Measurements from ENCODE around the gene HAGH.

The HAGH gene

DNA sequence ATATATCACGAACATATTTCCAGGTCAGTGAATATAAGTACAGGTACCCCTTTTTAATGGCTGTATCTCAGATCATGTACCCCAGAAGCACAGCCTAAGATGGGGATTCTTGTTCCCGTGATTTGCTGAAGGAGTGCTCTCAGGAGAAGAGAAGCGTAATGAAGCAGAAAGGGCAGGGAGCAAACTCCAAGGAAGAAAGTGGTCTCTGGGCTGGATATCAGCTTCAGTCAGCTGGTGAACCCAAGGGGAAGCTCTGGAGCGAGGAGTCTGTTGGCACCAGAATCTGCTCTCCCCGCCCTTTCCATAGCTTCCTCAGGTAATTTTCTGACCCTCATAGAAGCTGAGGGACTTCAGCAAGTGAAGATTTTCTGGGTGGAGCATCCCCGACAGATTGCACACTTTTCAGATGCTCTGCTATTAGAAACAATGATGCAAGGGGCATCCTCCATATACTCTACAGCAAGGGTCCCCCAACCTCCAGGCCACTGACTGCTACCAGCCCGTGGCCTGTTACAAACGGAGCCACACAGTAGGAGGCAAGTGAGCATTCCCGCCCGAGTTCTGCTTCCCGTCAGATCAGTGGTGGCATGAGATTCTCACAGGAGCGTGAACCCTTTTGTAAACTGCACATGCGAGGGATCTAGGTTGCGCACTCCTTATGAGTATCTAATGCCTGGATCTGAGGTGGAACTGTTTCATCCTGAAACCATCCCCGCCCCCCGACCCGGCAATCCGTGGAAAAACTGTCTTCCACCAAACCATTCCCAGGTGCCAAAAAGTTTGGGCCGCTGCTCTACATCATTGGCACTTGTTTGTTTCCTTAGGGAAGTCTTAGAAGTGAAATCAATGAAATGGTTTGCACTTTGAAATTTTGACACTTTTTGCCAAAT, 4.8 kb upstream of the HAGH start:
- DNase-seq (ENCODE audit: low spot score) = no peak

DNA sequence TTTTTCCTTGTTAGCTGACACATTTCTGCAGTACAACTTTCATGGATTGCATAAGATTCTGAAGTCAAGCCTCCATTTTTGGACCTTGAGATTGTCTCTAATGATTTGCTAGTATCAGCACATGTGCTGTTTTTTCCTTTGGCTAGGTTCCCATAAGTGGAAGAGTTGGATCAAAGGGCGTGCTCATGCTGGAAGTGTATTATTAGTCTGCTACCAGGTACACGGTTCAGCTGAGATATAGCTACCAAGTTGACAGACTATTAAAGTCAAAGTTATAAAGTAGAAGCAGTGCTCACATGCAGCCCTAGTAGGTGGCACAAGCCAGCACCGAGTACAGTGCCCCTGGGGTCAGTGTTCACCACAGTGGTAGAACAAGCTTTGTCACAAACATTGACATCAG, 3.6 kb upstream of the HAGH start:
- DNase-seq (ENCODE audit: low spot score) = no peak

- no peak for DNase-seq (ENCODE audit: low spot score)
Observed at GRCh38 chr16:1828645-1829410, 2.2 kb upstream of the HAGH start.

- peak; percentile 48 for DNase-seq (ENCODE audit: low spot score)
Observed at GRCh38 chr16:1825864-1826690, 548 bp downstream of the HAGH start.

- DNase-seq (ENCODE audit: low spot score) = no peak
Observed at GRCh38 chr16:1825381-1825863, 1.2 kb downstream of the HAGH start.

DNA sequence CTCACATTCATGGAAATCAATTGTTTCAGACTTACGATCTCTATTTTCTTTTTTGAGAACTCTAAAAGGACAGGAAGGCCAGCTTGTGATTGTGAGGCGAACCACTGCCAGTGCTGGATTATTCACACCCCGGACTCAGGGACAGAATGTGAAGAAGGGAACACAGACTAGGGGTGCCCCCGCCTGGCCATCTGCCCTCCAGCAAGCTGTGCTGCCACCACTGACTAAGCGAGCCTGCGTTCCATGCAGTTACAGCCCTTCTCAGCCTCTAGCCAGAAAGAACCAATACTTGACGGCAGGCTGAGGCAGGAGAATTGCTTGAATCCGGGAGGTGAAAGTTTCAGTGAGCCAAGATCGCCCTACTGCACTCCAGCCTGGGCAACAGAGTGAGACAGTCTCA, 2.8 kb downstream of the HAGH start:
- DNase-seq (ENCODE audit: low spot score) = no peak

DNA sequence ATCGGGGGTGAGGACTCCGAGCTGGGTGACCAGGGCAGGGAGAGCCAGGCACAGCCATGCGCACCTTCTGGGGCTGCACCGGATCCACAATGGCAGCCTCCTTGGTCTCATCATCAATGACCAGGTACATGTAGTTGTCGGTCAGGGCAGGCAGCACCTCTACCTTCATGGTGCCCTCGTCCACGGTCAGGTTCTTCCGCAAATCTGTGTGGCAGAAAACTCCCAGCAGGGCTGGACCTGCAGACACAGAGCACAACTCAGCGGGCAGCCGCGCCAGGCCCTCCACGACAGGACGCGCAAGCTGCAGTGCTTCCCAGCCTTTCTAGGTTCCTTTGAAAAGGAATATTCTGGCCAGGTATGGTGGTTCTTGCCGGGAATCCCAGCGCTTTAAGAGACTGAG, 3.8 kb downstream of the HAGH start:
- DNase-seq (ENCODE audit: low spot score) = no peak

GRCh38 chr16:1821861-1822611, 4.6 kb downstream of the HAGH start:
- no peak for DNase-seq (ENCODE audit: low spot score)

DNA sequence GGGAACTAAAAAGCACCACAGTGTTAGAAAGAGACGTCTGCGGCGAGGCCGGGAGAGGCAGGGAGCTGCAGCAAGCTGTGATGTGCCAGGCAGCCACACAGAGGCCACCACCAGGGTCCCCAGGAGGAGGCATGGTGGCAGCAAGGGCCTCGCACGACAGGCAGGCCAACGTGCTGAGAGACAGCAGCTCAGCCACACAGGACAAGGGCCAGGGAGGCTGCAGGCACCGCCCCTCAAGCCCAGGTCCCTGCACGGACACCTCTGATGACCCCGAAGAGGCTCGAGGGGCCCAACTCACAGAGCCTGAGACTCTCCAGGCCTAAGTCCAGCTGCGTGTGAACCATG, 5.7 kb downstream of the HAGH start:
- no peak for DNase-seq (ENCODE audit: low spot score)

DNA sequence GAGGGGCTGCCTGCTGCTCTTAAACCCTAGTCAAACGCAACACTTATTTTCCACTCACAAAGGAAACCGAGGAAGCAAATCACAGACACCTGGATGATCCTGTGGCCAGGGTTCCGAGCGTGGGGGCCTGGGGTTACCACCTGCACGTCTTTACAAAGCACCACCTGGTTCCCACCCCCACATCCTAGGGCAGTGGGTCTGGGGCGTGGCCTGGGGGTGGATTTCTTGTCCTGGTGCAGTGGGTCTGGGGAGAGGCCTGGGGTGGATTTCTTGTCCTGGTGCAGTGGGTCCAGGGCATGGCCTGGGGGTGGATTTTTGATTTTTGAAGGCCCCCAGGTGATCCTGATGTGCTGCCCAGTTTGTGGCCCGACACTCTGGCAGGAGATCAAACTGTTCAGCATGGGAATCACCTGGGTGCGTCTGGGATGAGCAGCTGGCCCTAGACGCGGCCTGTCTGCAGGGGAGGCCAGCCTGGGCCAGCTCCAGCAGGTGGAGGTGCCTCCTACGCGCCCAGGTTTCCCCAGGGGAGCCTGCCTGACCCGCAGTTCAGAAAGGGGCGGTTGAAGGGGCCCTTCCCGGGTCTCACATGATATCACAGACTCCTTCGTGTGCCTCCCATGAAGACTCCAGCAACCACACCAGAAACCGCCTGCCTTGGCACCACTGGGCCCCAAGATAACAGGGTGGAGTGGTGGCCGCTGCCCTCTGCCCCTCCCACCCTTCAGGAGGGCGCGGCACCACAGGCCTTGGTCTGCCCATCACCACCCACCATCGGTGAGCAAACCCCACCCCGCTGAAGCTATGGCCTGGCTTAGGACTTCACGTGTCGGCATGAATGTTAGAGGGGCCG, 6.3 kb downstream of the HAGH start:
- no peak for DNase-seq (ENCODE audit: low spot score)

DNA sequence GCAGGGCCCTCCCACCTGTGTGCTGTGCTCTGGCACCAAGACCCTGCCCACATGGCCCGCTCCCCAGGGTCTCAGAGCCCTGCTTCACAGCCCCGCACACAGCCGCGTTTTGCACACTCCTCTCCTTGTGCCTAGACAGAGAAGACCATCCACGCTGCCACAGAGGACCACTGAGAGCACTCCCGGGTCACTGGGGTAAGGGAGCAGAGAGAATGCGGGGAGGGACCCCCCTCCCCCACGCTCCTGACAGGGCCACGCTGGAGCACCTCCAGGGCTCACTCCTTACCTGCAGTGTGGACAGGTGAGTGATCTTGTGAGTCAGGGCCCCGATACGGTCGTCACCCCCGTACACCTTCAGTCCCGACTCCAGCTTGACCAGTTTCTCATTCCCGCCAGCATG, 7.0 kb downstream of the HAGH start:
- DNase-seq (ENCODE audit: low spot score) = no peak

DNA sequence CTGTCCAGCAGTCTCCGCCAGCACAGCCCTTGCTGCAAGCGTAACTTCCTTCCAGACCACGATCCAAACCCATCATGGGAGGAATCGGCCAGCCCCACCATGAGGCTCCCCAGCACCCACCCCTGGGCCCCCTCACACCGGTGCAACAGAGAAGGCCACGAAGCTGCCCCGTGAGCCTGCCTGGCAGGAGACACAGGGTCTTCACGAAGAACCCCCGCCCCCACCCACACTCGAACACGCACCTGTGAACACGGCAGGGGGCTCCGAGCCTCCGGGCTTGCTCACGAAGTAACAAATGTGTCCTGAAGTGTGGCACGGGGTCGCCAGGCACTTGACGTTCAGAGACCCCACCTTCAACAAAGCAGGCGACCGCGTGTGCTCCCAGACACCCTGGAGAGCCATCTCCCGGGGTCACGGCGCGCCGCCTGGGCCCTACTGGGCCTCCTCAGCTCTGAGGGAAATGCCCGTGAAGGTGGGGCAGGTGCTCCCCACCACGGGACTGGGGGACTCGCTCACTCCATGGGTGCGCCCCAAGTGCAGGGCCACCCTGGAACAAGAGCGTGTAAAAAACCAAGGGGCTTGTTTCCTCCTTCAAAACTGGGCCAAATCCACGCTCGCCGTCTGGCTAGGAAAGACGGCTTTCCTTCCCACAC, 7.6 kb downstream of the HAGH start:
- no peak for DNase-seq (ENCODE audit: low spot score)

- no peak for DNase-seq (ENCODE audit: low spot score)
Observed at GRCh38 chr16:1818204-1818872, 8.3 kb downstream of the HAGH start.

DNA sequence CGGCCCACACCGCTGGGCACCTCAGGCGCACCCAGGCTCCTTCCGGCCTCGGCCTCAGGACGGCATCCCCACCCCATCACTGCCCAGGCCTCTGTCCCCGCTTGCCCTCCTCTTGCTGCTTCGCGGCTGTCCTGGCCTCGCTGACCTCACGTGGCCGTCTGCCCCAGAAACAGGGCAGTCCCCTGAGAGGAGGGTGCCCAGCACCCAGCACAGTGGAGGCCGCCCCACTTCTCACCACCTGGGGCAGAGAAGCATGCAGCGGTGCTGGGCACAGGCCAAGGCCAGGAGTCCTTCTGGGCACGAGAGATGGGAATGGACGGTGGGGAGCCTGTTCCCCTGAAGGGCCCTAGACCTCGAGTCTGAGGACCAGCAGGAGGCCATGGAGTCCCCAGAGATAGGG, 8.9 kb downstream of the HAGH start:
- DNase-seq (ENCODE audit: low spot score) = no peak

GRCh38 chr16:1817276-1817589, 9.4 kb downstream of the HAGH start:
- no peak for DNase-seq (ENCODE audit: low spot score)

DNA sequence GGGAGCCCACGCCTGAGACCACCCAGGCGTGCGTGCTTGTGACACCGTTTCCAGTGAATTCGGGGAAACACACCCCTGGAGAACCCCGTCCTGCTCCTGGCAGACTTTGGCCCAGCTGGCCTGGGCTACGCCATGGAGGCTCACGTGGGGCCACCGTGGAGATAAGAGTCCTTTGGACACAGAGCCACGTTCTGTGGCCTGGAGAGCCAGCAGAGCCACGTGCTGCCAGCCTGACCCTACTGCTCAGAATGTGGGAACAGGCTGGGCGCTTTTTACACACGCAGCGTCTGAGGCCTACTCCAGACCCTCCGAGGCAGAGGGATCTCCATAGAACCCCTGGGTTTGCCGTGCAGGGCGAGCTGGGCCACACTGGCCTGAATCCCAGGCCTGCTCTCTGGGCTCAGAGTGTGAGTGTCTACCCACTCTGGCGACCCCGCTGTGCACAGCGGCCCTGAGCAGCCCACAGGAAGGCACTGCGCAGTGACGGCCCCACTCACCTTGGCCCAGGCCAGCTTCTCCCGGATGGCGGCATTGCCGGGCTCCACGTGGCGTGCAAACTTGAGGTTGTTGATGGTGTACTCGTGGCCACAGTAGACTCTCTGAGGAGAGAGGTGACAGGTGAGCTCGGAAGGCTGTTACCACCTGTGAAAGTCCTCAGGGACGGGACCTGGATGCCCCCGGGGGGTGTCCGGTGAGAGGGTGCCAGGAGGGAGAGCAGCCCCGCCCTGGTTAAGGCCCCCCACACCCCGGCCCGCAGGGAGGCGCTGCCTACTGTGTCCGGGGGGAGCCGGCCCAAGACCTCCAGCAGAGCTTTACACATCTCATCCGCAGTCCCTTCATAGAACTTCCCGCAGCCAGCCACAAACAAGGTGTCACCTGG, 10.0 kb downstream of the HAGH start:
- no peak for DNase-seq (ENCODE audit: low spot score)

DNA sequence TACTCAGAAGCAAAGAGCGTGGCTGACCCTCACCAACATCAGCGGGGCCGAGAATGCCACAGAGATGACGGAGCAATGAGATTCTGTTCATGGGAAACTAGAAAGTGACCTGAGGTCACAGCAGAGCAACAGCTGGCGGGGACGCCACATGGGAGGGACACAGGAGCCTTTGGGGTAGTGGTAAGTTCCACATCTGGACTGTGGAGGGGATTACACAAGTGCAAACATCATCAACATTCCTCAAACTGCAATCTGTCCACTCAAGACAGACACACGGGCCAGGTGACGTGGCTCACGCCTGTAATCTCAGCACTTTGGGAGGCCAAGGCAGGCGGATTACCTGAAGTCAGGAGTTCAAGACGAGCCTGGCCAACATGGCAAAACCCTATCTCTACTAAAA, 11.2 kb downstream of the HAGH start:
- DNase-seq (ENCODE audit: low spot score) = no peak

- DNase-seq (ENCODE audit: low spot score) = peak; percentile 46
Observed at GRCh38 chr16:1812732-1813163, 13.9 kb downstream of the HAGH start.

DNA sequence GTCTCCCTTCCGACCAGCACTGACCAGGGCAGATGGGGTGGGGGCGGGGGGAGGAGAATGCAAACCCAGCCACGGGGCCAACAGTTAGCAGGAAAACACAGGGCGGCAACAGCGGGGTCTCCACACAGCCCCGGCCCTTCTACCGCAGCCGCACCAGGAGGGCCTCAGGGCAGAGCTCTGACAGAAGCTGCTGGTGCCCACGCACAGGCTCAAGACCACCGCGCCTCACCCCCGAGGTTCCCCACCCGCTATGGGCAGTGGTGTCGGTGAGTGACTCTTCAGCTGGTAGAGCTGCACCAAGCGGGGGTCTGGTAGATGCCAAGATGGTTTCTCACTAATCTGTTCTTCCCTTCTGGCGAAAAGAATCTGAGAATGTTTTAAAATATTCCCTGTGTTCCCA, 16.1 kb downstream of the HAGH start:
- no peak for DNase-seq (ENCODE audit: low spot score)
